Endodermal cell (in vitro differentiated cells): ENCODE results near the gene ATOSB. TPM values are rescaled to one million over a fixed set of nuclear protein-coding genes. Genes with fewer than 3 reads are reported as not detected.

ENCODE experiments used
- DNase-seq: peaks from one replicate; pipeline ENCODE4 v3.0.0-alpha.2; 2017
- H3K27ac ChIP-seq: 2 replicates; pipeline ENCODE4 v1.5.1; 2013; ENCODE audit warnings: mild to moderate bottlenecking, low read depth, low read length, moderate library complexity
- H3K27me3 ChIP-seq: 2 replicates; pipeline ENCODE4 v1.6.1; 2013; ENCODE audit warnings: mild to moderate bottlenecking, low read length, moderate library complexity; ENCODE audit not compliant: insufficient read depth, control insufficient read depth, poor library complexity, severe bottlenecking
- H3K36me3 ChIP-seq: 2 replicates; pipeline ENCODE4 v1.7.0; 2013; ENCODE audit warnings: mild to moderate bottlenecking, low read length, moderate library complexity; ENCODE audit not compliant: control insufficient read depth, insufficient read depth
- H3K4me1 ChIP-seq: one replicate; pipeline ENCODE4 v1.7.0; 2013; ENCODE audit warnings: low read length; ENCODE audit not compliant: control insufficient read depth, insufficient read depth
- H3K4me3 ChIP-seq: 2 replicates; pipeline ENCODE4 v1.5.1; 2013; ENCODE audit warnings: mild to moderate bottlenecking, low read length, moderate library complexity
- H3K9ac ChIP-seq: 2 replicates; pipeline ENCODE4 v1.6.1; 2013; ENCODE audit warnings: mild to moderate bottlenecking, low read length, moderate library complexity; ENCODE audit not compliant: poor library complexity, severe bottlenecking; ENCODE audit errors: extremely low read depth
- H3K9me3 ChIP-seq: 2 replicates; pipeline ENCODE4 v1.6.1; 2013; ENCODE audit warnings: mild to moderate bottlenecking, low read length, moderate library complexity; ENCODE audit not compliant: control insufficient read depth
- H3K27ac Mint-ChIP-seq: 2 replicates; pipeline ENCODE4 v1.8.0; 2020; ENCODE audit warnings: mixed read lengths
- H3K27me3 Mint-ChIP-seq: 2 replicates; pipeline ENCODE4 v1.8.0; 2021; ENCODE audit warnings: mild to moderate bottlenecking, mixed read lengths; ENCODE audit not compliant: insufficient read depth
- H3K36me3 Mint-ChIP-seq: 2 replicates; pipeline ENCODE4 v1.8.0; 2020; ENCODE audit warnings: low read depth, mixed read lengths
- H3K4me1 Mint-ChIP-seq: 2 replicates; pipeline ENCODE4 v1.8.0; 2020; ENCODE audit warnings: mixed read lengths
- H3K4me3 Mint-ChIP-seq: 2 replicates; pipeline ENCODE4 v1.8.0; 2020; ENCODE audit warnings: mild to moderate bottlenecking, moderate library complexity, mixed read lengths
- H3K9me3 Mint-ChIP-seq: 2 replicates; pipeline ENCODE4 v1.8.0; 2020; ENCODE audit warnings: mild to moderate bottlenecking, mixed read lengths
- CTCF ChIP-seq: fragments of 200-600 bp; sonication (generic); conservative IDR thresholded peaks from 2 replicates; pipeline ENCODE4 v1.5.0; 2021; ENCODE audit warnings: antibody characterized with exemption, mild to moderate bottlenecking
- WGBS, 2 experiments: methylation state at CpG; one replicate each; pipeline versions ENCODE4 v1.1.5 to v1.1.7; 2013; ENCODE audit warnings: missing lambda C conversion rate in 2 of 2, mixed read lengths in 1 of 2; ENCODE audit not compliant: insufficient coverage in 1 of 2, insufficient read length in 1 of 2; 5-methylcytosine and 5-hydroxymethylcytosine counted together
- total RNA-seq, 2 donors: library from RNA; stranded (reverse); fragmentation: NEBNext Ultra II Directional in 1 of 2; extraction: Animal tissue kit (Norgen Biotek cat#: 25700) in 1 of 2; gene quantifications; 2 replicates in 1 of 2; 3 replicates in 1 of 2; pipeline ENCODE4 v1.2.1, GENCODE V29; 2021

The ATOSB gene
- total RNA-seq, 2 donors from 2014 or later = 21.1 to 22.7 TPM

GRCh38 chr9:35107297-35108290 lies 8.1 kb downstream of the ATOSB start:
- TF ChIP-seq CTCF = no peak
- Mint-ChIP-seq H3K4me1 (peaks cover 30% of the 10 kb centered on the region), H3K9me3 (no peaks in the 10 kb centered on the region), H3K4me3 (no peak overlapping the region), H3K27me3 (no peaks in the 10 kb centered on the region), H3K36me3 (peaks cover 27% of the 10 kb centered on the region), H3K27ac (no peak overlapping the region)
- no peak overlapping the region for H3K9ac ChIP-seq
- peaks cover 40% of the 10 kb centered on the region for H3K36me3 ChIP-seq
- DNase-seq = peak; percentile 23
- H3K4me3 ChIP-seq = no peak overlapping the region
- no peaks in the 10 kb centered on the region for H3K27me3 ChIP-seq
- peaks cover 16% of the 10 kb centered on the region for H3K4me1 ChIP-seq
- H3K9me3 ChIP-seq = no peaks in the 10 kb centered on the region
- H3K27ac ChIP-seq = no peak overlapping the region
- 87 to 91% methylated on average over 11 to 18 of the region's 18 CpGs for WGBS, 2 experiments

- WGBS, 2 experiments = 90 to 100% methylated on average over 2 to 7 of the region's 7 CpGs
Observed at GRCh38 chr9:35106343-35106730, 9.3 kb downstream of the ATOSB start.

More at GRCh38 chr9:35106343-35106730, 9.3 kb downstream of the ATOSB start:
- H3K27ac Mint-ChIP-seq = no peak overlapping the region
- no peak overlapping the region for H3K4me3 ChIP-seq
- peaks cover 11% of the 10 kb centered on the region for H3K4me1 ChIP-seq
- H3K27ac ChIP-seq = no peak overlapping the region
- H3K9me3 ChIP-seq = no peaks in the 10 kb centered on the region
- no peaks in the 10 kb centered on the region for H3K27me3 Mint-ChIP-seq
- H3K4me3 Mint-ChIP-seq = no peak overlapping the region
- DNase-seq = no peak
- no peaks in the 10 kb centered on the region for H3K27me3 ChIP-seq
- no peaks in the 10 kb centered on the region for H3K9me3 Mint-ChIP-seq
- H3K36me3 ChIP-seq = peaks cover 44% of the 10 kb centered on the region
- no peak for TF ChIP-seq CTCF
- H3K4me1 Mint-ChIP-seq = peaks cover 28% of the 10 kb centered on the region
- H3K9ac ChIP-seq = no peak overlapping the region
- peaks cover 32% of the 10 kb centered on the region for H3K36me3 Mint-ChIP-seq
